ENCODE data around the gene ANKRD23.

- TF ChIP-seq CTCF (IDR thresholded peaks at IDR 0.05; ENCODE audit: low read length) (no peak), EZH2 (IDR thresholded peaks at IDR 0.05; ENCODE audit: borderline replicate concordance, low read length) (no peak)
Observed at GRCh38 chr2:96882230-96882629, 38.4 kb upstream of the ANKRD23 start.

Data from OCI-LY1 (cell line).